Measurements from ENCODE around the gene OLIG3. TPM values are rescaled to one million over a fixed set of nuclear protein-coding genes. Genes with fewer than 3 reads are reported as not detected.

The OLIG3 gene
- total RNA-seq, 1 experiment from 2014 or later = not detected

- no TSS peak for BruUV-seq (replicated peaks)
- H3K4me3 ChIP-seq (ENCODE audit: low read depth, low read length, poor library complexity, severe bottlenecking) = no peak overlapping the region
- CTCF ChIA-PET = no interaction called here
- TF ChIP-seq EZH2 (IDR thresholded peaks at IDR 0.05; ENCODE audit: borderline replicate concordance, low read depth, low read length, poor library complexity, severe bottlenecking) (no peak), CTCF (conservative IDR thresholded peaks at IDR 0.05; ENCODE audit: low read depth, low read length) (no peak)
- no peak overlapping the region for H3K27ac ChIP-seq (ENCODE audit: low read depth, low read length, poor library complexity, severe bottlenecking)
- H3K27me3 ChIP-seq (replicated peaks; ENCODE audit: insufficient read depth, low read depth, low read length, poor library complexity) = peaks cover 22% of the 10 kb centered on the region
- intact Hi-C loops (cut with micrococcal nuclease; ENCODE audit: unreplicated experiment) = no loop called here
- no peaks in the 10 kb centered on the region for H3K9me3 ChIP-seq (ENCODE audit: low read depth, low read length, poor library complexity, severe bottlenecking)
- no peak for DNase-seq (ENCODE audit: low spot score)
- no peaks in the 10 kb centered on the region for H3K4me1 ChIP-seq (ENCODE audit: insufficient read depth, low read length, poor library complexity, severe bottlenecking)
- no peaks in the 10 kb centered on the region for H3K36me3 ChIP-seq (ENCODE audit: insufficient read depth, low read length, poor library complexity, severe bottlenecking)
- POLR2A ChIA-PET (ENCODE audit: low non-redundant PET) = no interaction called here
These were observed 36.2 kb upstream of the OLIG3 start for GRCh38 chr6:137530404-137530803.

GRCh38 chr6:137522831-137523230 is 28.6 kb upstream of the OLIG3 start:
- intact Hi-C loops (cut with micrococcal nuclease; ENCODE audit: unreplicated experiment) = no loop called here
- ChIA-PET CTCF (no interaction called here), POLR2A (ENCODE audit: low non-redundant PET) (no interaction called here)
- Histone ChIP-seq H3K4me1 (ENCODE audit: insufficient read depth, low read length, poor library complexity, severe bottlenecking) (no peaks in the 10 kb centered on the region), H3K9me3 (ENCODE audit: low read depth, low read length, poor library complexity, severe bottlenecking) (no peaks in the 10 kb centered on the region), H3K27me3 (replicated peaks; ENCODE audit: insufficient read depth, low read depth, low read length, poor library complexity) (no peaks in the 10 kb centered on the region), H3K36me3 (ENCODE audit: insufficient read depth, low read length, poor library complexity, severe bottlenecking) (no peaks in the 10 kb centered on the region), H3K4me3 (ENCODE audit: low read depth, low read length, poor library complexity, severe bottlenecking) (no peak overlapping the region), H3K27ac (ENCODE audit: low read depth, low read length, poor library complexity, severe bottlenecking) (no peak overlapping the region)
- no peak for DNase-seq (ENCODE audit: low spot score)
- no peak for TF ChIP-seq EZH2 (IDR thresholded peaks at IDR 0.05; ENCODE audit: borderline replicate concordance, low read depth, low read length, poor library complexity, severe bottlenecking)
- TF ChIP-seq CTCF (conservative IDR thresholded peaks at IDR 0.05; ENCODE audit: low read depth, low read length) = no peak
- no TSS peak for BruUV-seq (replicated peaks)

- CTCF ChIA-PET = no interaction called here
- Histone ChIP-seq H3K27ac (ENCODE audit: low read depth, low read length, poor library complexity, severe bottlenecking) (no peak overlapping the region), H3K27me3 (replicated peaks; ENCODE audit: insufficient read depth, low read depth, low read length, poor library complexity) (peaks cover 4% of the 10 kb centered on the region), H3K36me3 (ENCODE audit: insufficient read depth, low read length, poor library complexity, severe bottlenecking) (no peaks in the 10 kb centered on the region), H3K4me1 (ENCODE audit: insufficient read depth, low read length, poor library complexity, severe bottlenecking) (no peaks in the 10 kb centered on the region), H3K4me3 (ENCODE audit: low read depth, low read length, poor library complexity, severe bottlenecking) (no peak overlapping the region), H3K9me3 (ENCODE audit: low read depth, low read length, poor library complexity, severe bottlenecking) (no peaks in the 10 kb centered on the region)
- POLR2A ChIA-PET (ENCODE audit: low non-redundant PET) = no interaction called here
- intact Hi-C loops (cut with micrococcal nuclease; ENCODE audit: unreplicated experiment) = no loop called here
- TF ChIP-seq CTCF (conservative IDR thresholded peaks at IDR 0.05; ENCODE audit: low read depth, low read length) (no peak), EZH2 (IDR thresholded peaks at IDR 0.05; ENCODE audit: borderline replicate concordance, low read depth, low read length, poor library complexity, severe bottlenecking) (no peak)
- BruUV-seq (replicated peaks) = no TSS peak
- DNase-seq (ENCODE audit: low spot score) = no peak
These were observed 28.1 kb upstream of the OLIG3 start for GRCh38 chr6:137522198-137522798.
